Inferior parietal cortex (tissue), 1 donor: ENCODE measurements around the gene GALNT18.
A peak's percentile ranks its signal among the peaks of the same experiment; 100 is the strongest.
"Not testable (repeated sequence)": the region's sequence is repeated elsewhere in the genome, so short reads cannot be mapped to it uniquely, and the experiment has no call there.

ENCODE experiments used
- DNase-seq: peaks from one replicate; pipeline ENCODE4 v3.0.0-alpha.2; 2016; ENCODE audit errors: extremely low spot score

Gene GALNT18

DNA sequence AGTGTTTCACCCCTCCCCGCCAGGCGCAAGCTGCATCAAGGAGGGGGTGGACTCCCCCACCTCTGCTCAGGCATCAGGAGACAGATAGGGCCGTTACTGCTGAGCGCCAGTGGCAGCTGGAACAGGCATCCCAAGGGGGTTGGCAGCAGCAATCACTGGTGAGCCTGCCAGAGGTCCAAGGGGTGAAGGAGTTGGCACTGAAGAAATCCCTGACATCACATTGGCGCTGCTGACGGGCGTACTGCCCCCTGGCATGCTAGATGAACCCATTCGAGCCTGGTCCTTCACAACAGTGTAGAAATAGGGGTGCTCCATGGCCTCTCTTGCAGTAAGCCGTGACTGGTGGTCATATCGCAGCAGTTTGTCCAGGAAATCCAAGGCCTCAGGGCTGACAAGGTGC is 270.0 kb downstream of the GALNT18 start:
- not testable (repeated sequence) for DNase-seq

- no peak for DNase-seq
Observed at GRCh38 chr11:11351042-11351586, 270.7 kb downstream of the GALNT18 start.

DNA sequence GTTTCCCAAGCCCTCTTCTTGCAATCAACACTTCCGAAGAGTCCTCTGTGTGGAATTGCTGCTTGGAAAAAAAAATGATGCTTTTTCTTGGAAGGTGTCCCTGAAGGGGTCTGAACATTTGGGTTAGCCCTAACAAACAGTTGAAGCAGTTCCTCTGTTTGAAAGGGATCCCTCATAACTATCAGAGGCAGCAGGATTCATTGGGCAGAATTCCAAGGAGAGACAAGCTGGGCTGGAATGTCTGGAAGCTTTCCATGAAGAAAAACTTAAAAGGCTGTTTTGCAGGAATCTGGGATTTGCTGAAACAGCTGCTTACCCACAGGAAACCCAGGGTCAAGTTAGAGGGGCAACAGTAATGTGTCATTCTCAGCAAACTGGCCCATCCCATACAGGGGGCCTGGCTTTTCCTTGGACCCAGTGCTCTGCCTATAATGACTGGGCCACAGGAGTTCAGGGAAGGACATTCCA is 271.9 kb downstream of the GALNT18 start:
- DNase-seq: peak; percentile 5

- no peak for DNase-seq
Observed at GRCh38 chr11:11349106-11349825, 272.5 kb downstream of the GALNT18 start.

DNA sequence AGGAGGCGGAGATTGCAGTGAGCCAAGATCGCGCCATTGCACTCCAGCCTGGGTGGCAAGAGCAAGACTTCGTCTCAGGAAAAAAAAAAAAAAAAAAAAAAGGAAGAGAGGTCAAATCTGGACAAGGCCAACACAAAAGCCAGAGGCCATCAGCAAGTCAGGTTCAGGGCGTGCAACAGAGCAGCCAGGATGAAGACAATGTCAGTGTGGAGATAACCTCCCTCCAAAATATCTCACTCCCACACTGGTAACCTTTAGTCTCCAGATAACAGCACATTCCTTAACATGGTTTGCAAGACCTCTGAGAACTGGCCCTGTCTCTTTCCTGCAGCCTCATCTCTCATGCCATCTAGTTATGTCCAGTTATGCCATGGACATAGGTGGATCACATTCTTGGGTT is 273.5 kb downstream of the GALNT18 start:
- no peak for DNase-seq

- no peak for DNase-seq
Observed at GRCh38 chr11:11347592-11347991, 274.2 kb downstream of the GALNT18 start.

GRCh38 chr11:11346303-11346702 is 275.5 kb downstream of the GALNT18 start:
- DNase-seq: no peak

GRCh38 chr11:11345099-11345498 is 276.7 kb downstream of the GALNT18 start:
- DNase-seq: no peak

DNA sequence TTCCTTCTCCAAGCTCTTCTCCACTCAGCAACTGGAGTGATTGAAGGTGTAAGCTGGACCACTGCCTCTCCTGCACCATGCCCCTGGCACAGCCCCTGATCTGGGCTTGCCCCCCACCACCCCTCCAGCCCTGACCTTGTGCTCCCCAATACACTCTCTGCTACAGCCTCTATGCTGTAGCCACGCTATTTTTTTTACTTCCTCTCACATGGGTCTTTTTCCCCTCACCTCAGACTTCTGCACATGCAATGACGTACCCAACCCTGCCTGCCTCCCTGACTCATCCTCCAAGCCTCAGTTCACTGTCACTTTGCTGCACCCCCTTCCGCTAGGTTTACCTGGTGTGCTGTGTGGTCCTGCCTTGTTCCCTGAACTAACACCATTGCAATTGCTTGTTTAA is 277.8 kb downstream of the GALNT18 start:
- no peak for DNase-seq

DNA sequence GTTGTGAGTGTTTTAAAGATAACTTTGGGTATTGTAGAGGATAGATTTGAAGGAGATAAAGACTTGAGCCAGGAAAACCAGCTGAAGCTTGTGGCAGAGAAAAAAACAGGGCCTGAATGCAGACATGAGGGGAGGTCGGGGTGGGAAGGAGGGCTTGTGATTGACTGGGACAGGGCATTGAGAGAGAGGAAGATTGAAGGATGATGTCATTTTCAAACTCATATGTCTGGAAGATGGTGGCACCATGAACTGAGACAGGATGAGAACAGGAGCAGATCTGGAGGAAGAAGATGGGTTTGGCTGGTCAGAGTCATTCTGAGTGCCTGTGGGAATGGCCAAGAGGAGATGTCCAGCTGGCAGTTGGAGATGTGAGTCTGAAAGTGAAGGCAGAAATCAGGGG is 283.5 kb downstream of the GALNT18 start:
- DNase-seq: no peak

- no peak for DNase-seq
Observed at GRCh38 chr11:11336664-11337063, 285.1 kb downstream of the GALNT18 start.

DNA sequence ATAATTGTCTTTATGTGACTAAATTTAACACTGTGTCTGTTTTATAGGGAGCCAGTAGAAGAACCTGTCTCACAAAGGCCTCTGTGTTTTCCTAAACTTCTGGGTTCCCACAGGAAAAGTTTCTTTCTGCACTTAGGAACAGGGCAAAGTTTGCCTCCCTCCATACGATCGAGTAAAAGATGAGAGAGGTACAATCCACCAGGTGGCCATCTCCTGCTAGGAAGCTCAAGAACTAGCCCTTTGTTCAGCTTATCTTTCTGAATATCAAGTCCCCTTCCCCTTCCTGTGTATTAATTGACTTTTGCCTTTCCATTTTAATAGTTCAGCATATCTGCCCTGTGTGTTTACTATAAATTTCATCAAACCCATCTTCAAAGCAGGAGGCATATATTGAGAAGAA is 286.8 kb downstream of the GALNT18 start:
- DNase-seq: no peak

DNA sequence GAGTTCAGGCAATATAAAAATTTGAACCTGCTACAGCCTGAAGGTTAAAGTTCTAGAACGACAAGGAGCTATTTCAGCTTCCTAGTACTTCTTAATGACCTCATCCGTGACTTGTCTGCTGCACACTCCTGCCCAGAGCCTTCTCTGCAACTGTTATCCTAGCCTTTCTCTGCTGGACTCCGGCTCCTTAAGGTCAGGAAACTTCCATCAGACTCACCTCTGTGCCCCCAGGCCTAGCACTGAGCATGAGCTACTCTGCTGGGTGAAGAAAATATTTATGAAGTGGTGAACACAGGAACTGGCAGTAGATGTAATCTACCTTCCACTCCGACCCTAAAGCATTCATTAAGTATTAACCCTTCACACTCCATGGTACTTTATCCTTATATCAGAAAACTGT is 287.2 kb downstream of the GALNT18 start:
- DNase-seq: no peak

DNA sequence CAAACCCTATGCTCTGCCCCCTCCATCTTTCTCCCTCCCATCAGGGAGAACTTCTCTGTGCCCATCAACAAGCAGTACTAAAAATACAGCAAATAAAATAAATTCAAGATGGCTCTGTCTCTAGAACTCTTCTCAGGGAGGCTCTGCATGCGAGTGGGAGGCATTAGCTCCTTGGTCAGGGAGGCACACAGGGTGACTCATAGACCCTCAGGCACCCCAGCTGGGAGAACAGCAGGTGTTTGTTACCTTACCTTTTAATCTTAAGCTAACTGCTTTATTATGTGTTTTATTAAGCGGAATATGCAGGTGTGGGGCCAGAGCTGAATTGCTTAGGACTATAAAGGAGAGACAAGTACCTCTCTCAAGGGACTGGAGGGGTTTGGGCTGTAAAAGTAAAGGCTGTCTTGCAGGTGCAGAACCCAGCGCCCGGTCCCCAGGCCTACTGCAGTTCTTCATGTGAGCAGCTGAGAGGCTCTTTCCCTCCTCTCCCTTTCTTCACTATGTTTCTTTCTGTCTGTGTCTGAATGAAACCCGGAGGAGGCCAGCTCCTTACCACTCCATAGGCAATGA is 289.6 kb downstream of the GALNT18 start:
- DNase-seq: no peak

- DNase-seq: no peak
Observed at GRCh38 chr11:11329062-11329806, 292.6 kb downstream of the GALNT18 start.

DNA sequence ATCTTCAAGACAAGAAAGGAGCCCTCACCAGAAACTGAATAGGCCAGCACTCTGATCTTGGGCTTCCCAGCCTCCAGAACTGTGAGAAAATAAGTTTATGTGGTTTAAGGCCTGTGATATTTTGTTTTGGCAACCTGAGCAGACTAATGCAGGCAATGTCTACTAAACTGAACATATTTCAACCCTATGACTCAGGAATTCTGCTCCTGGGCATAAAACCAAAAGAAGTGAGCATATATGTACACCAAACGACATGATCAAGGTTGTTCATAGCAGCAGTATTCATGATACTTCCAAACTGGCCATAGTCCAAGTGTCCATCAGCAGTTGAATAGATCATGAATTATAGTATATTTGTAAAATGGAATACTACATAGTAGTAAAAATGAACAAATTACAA is 297.7 kb downstream of the GALNT18 start:
- DNase-seq: no peak

DNA sequence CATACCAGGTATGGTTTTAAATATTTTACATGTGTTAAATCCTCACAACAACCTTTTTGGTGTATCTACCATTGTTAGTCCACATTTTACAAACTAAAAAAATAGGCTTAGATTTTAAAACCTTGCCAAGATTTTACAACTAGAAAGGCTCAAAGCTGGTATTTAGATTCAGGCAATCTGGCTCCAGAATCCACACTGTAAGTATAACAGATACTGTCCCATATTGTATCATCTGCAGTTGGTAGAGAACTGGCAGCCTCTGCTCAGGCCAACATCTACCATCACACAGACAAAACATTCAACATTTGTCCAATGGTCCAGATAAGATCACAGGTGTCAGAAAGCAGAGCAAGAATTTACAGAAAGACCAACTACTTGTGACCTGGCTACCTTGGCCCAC is 299.7 kb downstream of the GALNT18 start:
- DNase-seq: no peak

GRCh38 chr11:11320825-11321224 is 301.0 kb downstream of the GALNT18 start:
- no peak for DNase-seq

DNA sequence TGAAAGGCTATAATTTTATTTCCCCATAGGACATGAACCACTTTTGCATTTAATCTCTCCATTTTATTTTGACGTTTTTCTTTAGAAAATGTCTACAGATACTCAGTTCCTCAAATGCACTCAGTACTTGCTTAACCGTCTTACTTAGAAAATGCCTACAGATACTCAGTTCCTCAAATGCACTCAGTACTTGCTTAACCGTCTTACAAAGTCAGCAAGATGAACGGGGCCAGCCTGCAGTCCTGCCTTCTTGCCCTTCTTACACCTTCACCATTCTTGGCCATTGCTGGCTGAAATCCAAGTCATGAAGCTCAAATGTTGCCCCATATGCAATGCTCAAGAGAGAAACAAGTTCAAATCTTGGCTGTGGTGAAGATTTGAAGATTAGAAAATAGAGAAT is 302.8 kb downstream of the GALNT18 start:
- no peak for DNase-seq

DNA sequence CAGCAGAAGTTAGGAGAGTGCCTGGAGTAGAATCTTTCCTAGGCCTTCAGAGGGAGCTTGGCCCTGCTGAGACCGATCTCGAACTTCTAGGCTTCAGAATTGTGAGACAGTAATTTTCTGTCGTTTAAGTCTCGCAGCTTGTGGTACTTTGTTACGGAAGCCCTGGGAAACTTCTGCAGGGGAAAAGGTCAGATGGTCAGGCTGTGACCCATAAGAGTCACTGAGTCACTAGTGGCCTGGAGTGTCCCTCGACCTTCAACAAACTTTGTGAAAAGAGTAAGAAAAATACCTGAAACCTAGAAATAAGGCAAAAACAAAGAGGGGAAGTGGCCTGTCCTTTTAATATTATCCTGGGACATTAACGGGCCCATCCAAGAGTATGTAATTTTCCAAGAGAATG is 303.3 kb downstream of the GALNT18 start:
- DNase-seq: no peak

GRCh38 chr11:11316651-11317230 is 305.1 kb downstream of the GALNT18 start:
- DNase-seq: no peak
